Measurements from ENCODE around the gene RAVER1.

The RAVER1 gene

GRCh38 chr19:10274589-10274988, 58.7 kb downstream of the RAVER1 start:
- peaks cover 17% of the 10 kb centered on the region for H3K4me1 ChIP-seq (ENCODE audit: control insufficient read depth, insufficient read depth, low read length)
- no peak overlapping the region for H3K9ac ChIP-seq (ENCODE audit: low read length in 2 of 2)
- no peaks in the 10 kb centered on the region for H3K36me3 ChIP-seq (ENCODE audit: control insufficient read depth in 2 of 2, insufficient read depth in 2 of 2, low read length in 2 of 2)
- no peak overlapping the region for H3K27ac ChIP-seq (ENCODE audit: low read length)
- no peaks in the 10 kb centered on the region for H3K9me3 ChIP-seq (ENCODE audit: control insufficient read depth in 2 of 2, low read length in 2 of 2)
- H3K27me3 ChIP-seq (ENCODE audit: control insufficient read depth in 1 of 2, insufficient read depth in 2 of 2, low read length in 2 of 2) = peaks cover 18 to 22% of the 10 kb centered on the region in 2 donors
- H3K4me3 ChIP-seq (ENCODE audit: low read length in 2 of 2) = no peak overlapping the region

GRCh38 chr19:10271543-10272086, 61.7 kb downstream of the RAVER1 start:
- peaks cover 18 to 27% of the 10 kb centered on the region in 2 donors for H3K27me3 ChIP-seq (ENCODE audit: control insufficient read depth in 1 of 2, insufficient read depth in 2 of 2, low read length in 2 of 2)
- no peaks in the 10 kb centered on the region for H3K36me3 ChIP-seq (ENCODE audit: control insufficient read depth in 2 of 2, insufficient read depth in 2 of 2, low read length in 2 of 2)
- H3K4me1 ChIP-seq (ENCODE audit: control insufficient read depth, insufficient read depth, low read length) = peaks cover 18% of the 10 kb centered on the region
- peak overlapping the region; percentile 35 to 65 for H3K4me3 ChIP-seq (ENCODE audit: low read length in 2 of 2)
- peak overlapping the region in 1 of 2 donors; percentile 45 for H3K9ac ChIP-seq (ENCODE audit: low read length in 2 of 2)
- H3K9me3 ChIP-seq (ENCODE audit: control insufficient read depth in 2 of 2, low read length in 2 of 2) = no peaks in the 10 kb centered on the region
- peak overlapping the region; percentile 67 for H3K27ac ChIP-seq (ENCODE audit: low read length)

- Histone ChIP-seq H3K36me3 (ENCODE audit: control insufficient read depth in 2 of 2, insufficient read depth in 2 of 2, low read length in 2 of 2) (no peaks in the 10 kb centered on the region), H3K4me3 (ENCODE audit: low read length in 2 of 2) (peak within 1 kb of the TSS; percentile 54 to 65), H3K9ac (ENCODE audit: low read length in 2 of 2) (peak within 1 kb of the TSS; percentile 50 to 60), H3K9me3 (ENCODE audit: control insufficient read depth in 2 of 2, low read length in 2 of 2) (no peaks in the 10 kb centered on the region), H3K27me3 (ENCODE audit: control insufficient read depth in 1 of 2, insufficient read depth in 2 of 2, low read length in 2 of 2) (peaks cover 18 to 27% of the 10 kb centered on the region in 2 donors), H3K4me1 (ENCODE audit: control insufficient read depth, insufficient read depth, low read length) (peaks cover 18% of the 10 kb centered on the region), H3K27ac (ENCODE audit: low read length) (peak within 1 kb of the TSS; percentile 67)
Observed at GRCh38 chr19:10270616-10271394, 62.5 kb downstream of the RAVER1 start, which contains the start of gene ICAM1. Gene ICAM1 (plus strand): TSS chr19:10271120. CDS start chr19:10271160, 40 bp downstream.

- Histone ChIP-seq H3K9ac (ENCODE audit: low read length in 2 of 2) (peak overlapping the region; percentile 50 to 60), H3K9me3 (ENCODE audit: control insufficient read depth in 2 of 2, low read length in 2 of 2) (no peaks in the 10 kb centered on the region), H3K27me3 (ENCODE audit: control insufficient read depth in 1 of 2, insufficient read depth in 2 of 2, low read length in 2 of 2) (peaks cover 18 to 27% of the 10 kb centered on the region in 2 donors), H3K4me1 (ENCODE audit: control insufficient read depth, insufficient read depth, low read length) (peaks cover 18% of the 10 kb centered on the region), H3K36me3 (ENCODE audit: control insufficient read depth in 2 of 2, insufficient read depth in 2 of 2, low read length in 2 of 2) (no peaks in the 10 kb centered on the region), H3K4me3 (ENCODE audit: low read length in 2 of 2) (peak overlapping the region; percentile 54 to 65), H3K27ac (ENCODE audit: low read length) (peak overlapping the region; percentile 67)
Observed at GRCh38 chr19:10270180-10270615, 63.1 kb downstream of the RAVER1 start.

- H3K9ac ChIP-seq (ENCODE audit: low read length in 2 of 2) = peak overlapping the region; percentile 29 to 50
- H3K4me1 ChIP-seq (ENCODE audit: control insufficient read depth, insufficient read depth, low read length) = peaks cover 18% of the 10 kb centered on the region
- H3K27me3 ChIP-seq (ENCODE audit: control insufficient read depth in 1 of 2, insufficient read depth in 2 of 2, low read length in 2 of 2) = peaks cover 18 to 27% of the 10 kb centered on the region in 2 donors
Observed at GRCh38 chr19:10269333-10270179, 63.8 kb downstream of the RAVER1 start.

GRCh38 chr19:10268071-10268470, 65.3 kb downstream of the RAVER1 start:
- H3K4me3 ChIP-seq (ENCODE audit: low read length in 2 of 2) = no peak overlapping the region
- H3K9me3 ChIP-seq (ENCODE audit: control insufficient read depth in 2 of 2, low read length in 2 of 2) = no peaks in the 10 kb centered on the region
- H3K27ac ChIP-seq (ENCODE audit: low read length) = peak overlapping the region; percentile 18
- H3K27me3 ChIP-seq (ENCODE audit: control insufficient read depth in 1 of 2, insufficient read depth in 2 of 2, low read length in 2 of 2) = peaks cover 18 to 27% of the 10 kb centered on the region in 2 donors
- H3K9ac ChIP-seq (ENCODE audit: low read length in 2 of 2) = no peak overlapping the region
- H3K4me1 ChIP-seq (ENCODE audit: control insufficient read depth, insufficient read depth, low read length) = peaks cover 18% of the 10 kb centered on the region
- H3K36me3 ChIP-seq (ENCODE audit: control insufficient read depth in 2 of 2, insufficient read depth in 2 of 2, low read length in 2 of 2) = no peaks in the 10 kb centered on the region

More at GRCh38 chr19:10269333-10270179, 63.8 kb downstream of the RAVER1 start:
- Histone ChIP-seq H3K27ac (ENCODE audit: low read length) (peak overlapping the region; percentile 67), H3K4me3 (ENCODE audit: low read length in 2 of 2) (peak overlapping the region; percentile 54 to 65), H3K9me3 (ENCODE audit: control insufficient read depth in 2 of 2, low read length in 2 of 2) (no peaks in the 10 kb centered on the region), H3K36me3 (ENCODE audit: control insufficient read depth in 2 of 2, insufficient read depth in 2 of 2, low read length in 2 of 2) (no peaks in the 10 kb centered on the region)

- Histone ChIP-seq H3K9me3 (ENCODE audit: control insufficient read depth in 2 of 2, low read length in 2 of 2) (no peaks in the 10 kb centered on the region), H3K9ac (ENCODE audit: low read length in 2 of 2) (no peak overlapping the region), H3K4me1 (ENCODE audit: control insufficient read depth, insufficient read depth, low read length) (peaks cover 18% of the 10 kb centered on the region), H3K36me3 (ENCODE audit: control insufficient read depth in 2 of 2, insufficient read depth in 2 of 2, low read length in 2 of 2) (no peaks in the 10 kb centered on the region), H3K27me3 (ENCODE audit: control insufficient read depth in 1 of 2, insufficient read depth in 2 of 2, low read length in 2 of 2) (peaks cover 16 to 27% of the 10 kb centered on the region in 2 donors), H3K27ac (ENCODE audit: low read length) (no peak overlapping the region), H3K4me3 (ENCODE audit: low read length in 2 of 2) (no peak overlapping the region)
Observed at GRCh38 chr19:10266706-10267105, 66.6 kb downstream of the RAVER1 start.

Measured in stomach smooth muscle (tissue), 2 donors.